ACC112 (cell line): ENCODE data around the gene DOCK9.

Experiments
- H2AFZ ChIP-seq: fragments of 200-600 bp; sonication (generic); one replicate; pipeline ENCODE4 v1.6.0; 2017; ENCODE audit warnings: antibody characterized with exemption, low read length; ENCODE audit not compliant: unreplicated experiment
- H3K27ac ChIP-seq: fragments of 200-600 bp; sonication (generic); 2 replicates; pipeline ENCODE4 v1.5.1; 2014; ENCODE audit warnings: low read depth, mild to moderate bottlenecking, antibody characterized with exemption, low read length, moderate library complexity
- H3K27me3 ChIP-seq: fragments of 200-600 bp; sonication (generic); 2 replicates; pipeline ENCODE4 v1.6.1; 2014; ENCODE audit warnings: mild to moderate bottlenecking, antibody characterized with exemption, low read length, moderate library complexity, mixed read lengths; ENCODE audit not compliant: insufficient read depth
- H3K36me3 ChIP-seq: fragments of 200-600 bp; sonication (generic); 2 replicates; pipeline ENCODE4 v1.6.1; 2016; ENCODE audit warnings: mild to moderate bottlenecking, antibody characterized with exemption, low read length, moderate library complexity, mixed read lengths; ENCODE audit not compliant: insufficient read depth
- H3K4me1 ChIP-seq: fragments of 200-600 bp; sonication (generic); one replicate; pipeline ENCODE4 v1.6.1; 2016; ENCODE audit warnings: low read length, mixed read lengths; ENCODE audit not compliant: insufficient read depth, unreplicated experiment, control insufficient read depth
- H3K4me3 ChIP-seq: fragments of 200-600 bp; sonication (generic); 2 replicates; pipeline ENCODE4 v1.5.1; 2014; ENCODE audit warnings: mild to moderate bottlenecking, low read depth, low read length
- H3K79me2 ChIP-seq: fragments of 200-600 bp; sonication (generic); one replicate; pipeline ENCODE4 v1.6.0; 2016; ENCODE audit warnings: low read length; ENCODE audit not compliant: control insufficient read depth, unreplicated experiment, insufficient read depth

The DOCK9 gene

DNA sequence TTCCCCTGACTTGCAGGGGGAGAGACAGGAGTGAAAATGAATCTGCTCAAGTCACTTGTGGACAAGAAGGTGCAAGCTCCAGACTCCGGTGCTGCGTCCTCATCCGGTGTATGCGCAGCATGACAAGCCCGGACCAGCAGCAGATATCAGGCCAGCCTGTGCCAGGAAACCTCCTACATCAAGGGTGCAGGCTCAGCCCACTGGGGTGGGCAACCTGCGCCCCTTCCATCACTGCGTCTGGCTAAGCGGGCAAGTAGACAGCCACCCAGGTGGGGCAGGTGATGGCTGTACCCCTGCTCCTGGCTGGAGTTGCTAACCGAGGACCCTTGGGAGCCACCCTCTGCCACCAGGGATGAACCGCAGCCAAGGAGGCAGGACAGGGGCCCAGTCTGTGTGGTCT lies 192.5 kb downstream of the DOCK9 start:
- no peak overlapping the region for H3K27ac ChIP-seq
- no peaks in the 10 kb centered on the region for H3K79me2 ChIP-seq
- H3K4me1 ChIP-seq, result peaks cover 7% of the 10 kb centered on the region
- peaks cover 6% of the 10 kb centered on the region for H3K27me3 ChIP-seq
- H3K4me3 ChIP-seq, result no peak overlapping the region
- H3K36me3 ChIP-seq, result no peaks in the 10 kb centered on the region
- H2AFZ ChIP-seq, result no peak overlapping the region

DNA sequence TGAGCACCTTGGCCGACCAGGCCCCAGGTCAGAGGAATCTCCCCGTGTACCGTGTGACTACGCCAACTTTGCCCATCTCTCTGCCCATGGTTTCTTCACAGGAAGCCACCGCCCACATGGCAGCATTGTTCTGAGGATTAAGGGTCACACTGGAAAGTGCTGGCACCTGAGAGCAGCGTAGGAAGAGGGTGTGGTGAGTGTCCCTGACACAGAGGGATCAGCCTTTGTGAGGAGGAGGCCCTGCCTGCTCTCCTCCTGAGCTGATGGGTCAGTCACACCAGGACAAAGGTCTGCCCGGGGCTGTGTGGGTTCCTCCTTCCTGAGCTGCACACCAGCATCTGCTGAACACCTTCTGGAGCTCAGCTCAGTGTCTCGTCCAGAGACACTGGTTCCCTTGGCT lies 193.2 kb downstream of the DOCK9 start:
- Histone ChIP-seq H2AFZ (no peak overlapping the region), H3K27ac (no peak overlapping the region), H3K27me3 (peaks cover 6% of the 10 kb centered on the region), H3K4me3 (no peak overlapping the region), H3K36me3 (no peaks in the 10 kb centered on the region), H3K79me2 (no peaks in the 10 kb centered on the region), H3K4me1 (peaks cover 7% of the 10 kb centered on the region)

DNA sequence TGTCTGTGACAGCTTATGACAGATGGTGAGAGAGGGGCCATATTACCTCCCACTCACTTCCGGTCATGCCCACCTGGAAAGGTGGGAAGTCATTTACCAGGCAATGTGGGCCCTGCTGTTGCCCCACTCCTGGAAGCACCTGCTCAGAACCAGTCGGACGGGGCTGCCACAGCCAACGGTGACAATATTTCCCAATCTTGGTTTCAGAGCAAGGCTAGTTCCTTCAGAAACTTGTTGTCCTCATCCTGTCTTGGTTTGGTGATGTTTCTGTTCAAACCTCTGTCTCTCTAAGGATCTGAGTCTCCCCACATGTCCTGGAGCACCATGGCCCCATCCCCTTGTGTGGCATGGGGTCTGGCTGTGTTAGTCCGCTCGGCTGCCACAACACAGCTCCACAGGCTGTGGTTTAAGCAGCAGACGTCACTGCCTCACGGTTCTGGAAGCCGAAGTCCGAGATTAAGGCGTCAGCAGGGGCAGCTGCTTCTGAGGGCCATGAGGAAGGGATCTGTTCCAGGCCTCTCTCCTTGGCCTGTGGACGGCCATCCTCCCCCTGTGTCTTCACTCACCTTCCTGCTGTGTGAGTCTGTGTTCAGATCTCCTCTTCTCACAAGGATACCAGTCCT lies 193.9 kb downstream of the DOCK9 start:
- peaks cover 6% of the 10 kb centered on the region for H3K27me3 ChIP-seq
- H3K79me2 ChIP-seq, result no peaks in the 10 kb centered on the region
- H3K27ac ChIP-seq, result no peak overlapping the region
- H3K36me3 ChIP-seq, result no peaks in the 10 kb centered on the region
- no peak overlapping the region for H3K4me3 ChIP-seq
- peaks cover 7% of the 10 kb centered on the region for H3K4me1 ChIP-seq
- H2AFZ ChIP-seq, result no peak overlapping the region

DNA sequence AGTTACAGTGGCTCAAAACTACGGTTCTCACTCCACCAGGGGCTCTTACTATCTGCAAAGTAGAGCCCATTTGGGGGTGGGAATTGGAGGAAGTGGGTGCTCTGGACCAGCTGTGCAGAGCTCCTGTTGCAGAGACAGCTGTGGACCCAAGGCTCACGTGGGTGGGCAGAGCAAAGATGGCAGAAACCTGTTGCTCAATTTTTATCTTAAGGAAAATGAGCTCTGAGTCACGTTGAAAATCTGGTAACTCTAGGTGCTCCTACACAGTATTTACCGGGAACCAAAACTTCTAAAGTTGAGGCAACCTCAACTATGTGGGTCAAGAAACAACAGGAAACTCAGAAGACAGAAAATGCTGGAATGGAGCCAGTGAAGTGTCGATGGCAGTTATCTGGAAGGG lies 195.2 kb downstream of the DOCK9 start:
- Histone ChIP-seq H3K27me3 (peaks cover 6% of the 10 kb centered on the region), H3K4me3 (no peak overlapping the region), H2AFZ (no peak overlapping the region), H3K27ac (no peak overlapping the region), H3K4me1 (peaks cover 7% of the 10 kb centered on the region), H3K36me3 (no peaks in the 10 kb centered on the region), H3K79me2 (no peaks in the 10 kb centered on the region)

DNA sequence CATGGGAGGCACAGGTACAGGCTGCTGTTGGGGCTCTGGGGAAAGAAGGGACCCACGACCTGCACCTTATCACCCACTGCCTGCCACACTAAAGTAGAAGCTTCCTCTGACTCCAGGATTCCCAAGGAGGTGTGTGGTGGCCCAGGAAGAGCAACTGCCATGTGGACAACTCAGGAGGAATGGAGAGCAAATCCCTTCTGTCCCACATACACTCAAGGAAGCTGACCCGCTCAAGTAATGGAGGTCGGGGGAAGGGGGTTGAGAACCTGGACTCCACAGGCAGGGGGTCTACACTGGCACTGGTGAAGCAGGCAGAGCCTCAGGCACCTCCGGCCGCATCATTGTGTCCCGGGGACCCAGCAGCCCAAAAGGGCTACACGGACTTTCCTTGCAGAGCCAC lies 196.0 kb downstream of the DOCK9 start:
- H2AFZ ChIP-seq, result no peak overlapping the region
- H3K4me1 ChIP-seq, result peaks cover 7% of the 10 kb centered on the region
- H3K36me3 ChIP-seq, result no peaks in the 10 kb centered on the region
- H3K4me3 ChIP-seq, result no peak overlapping the region
- H3K27me3 ChIP-seq, result peaks cover 4% of the 10 kb centered on the region
- no peak overlapping the region for H3K27ac ChIP-seq
- H3K79me2 ChIP-seq, result no peaks in the 10 kb centered on the region

DNA sequence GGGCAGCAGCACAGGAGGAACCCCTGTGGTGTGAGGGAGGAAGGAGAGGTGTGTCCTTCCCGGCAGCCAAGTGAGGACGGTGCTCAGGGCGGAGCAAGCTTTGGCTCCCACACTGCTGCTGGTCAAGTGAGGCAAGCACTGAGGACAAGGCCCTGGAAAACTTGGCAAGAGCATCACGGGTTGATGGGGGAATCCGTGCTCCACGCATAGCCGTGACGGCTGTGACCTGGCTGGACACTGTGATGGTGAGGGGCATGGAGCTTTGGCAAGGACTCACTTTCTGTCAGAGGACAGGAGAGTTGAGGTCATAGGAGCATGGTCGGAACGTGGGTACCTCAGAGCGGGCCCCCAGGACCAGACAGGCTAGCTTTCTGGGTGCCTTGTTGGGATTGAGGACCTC lies 196.4 kb downstream of the DOCK9 start:
- no peak overlapping the region for H3K27ac ChIP-seq
- H2AFZ ChIP-seq, result no peak overlapping the region
- no peaks in the 10 kb centered on the region for H3K79me2 ChIP-seq
- peaks cover 7% of the 10 kb centered on the region for H3K4me1 ChIP-seq
- H3K4me3 ChIP-seq, result no peak overlapping the region
- no peaks in the 10 kb centered on the region for H3K36me3 ChIP-seq
- H3K27me3 ChIP-seq, result no peaks in the 10 kb centered on the region; the same call in none of the 2 replicates

DNA sequence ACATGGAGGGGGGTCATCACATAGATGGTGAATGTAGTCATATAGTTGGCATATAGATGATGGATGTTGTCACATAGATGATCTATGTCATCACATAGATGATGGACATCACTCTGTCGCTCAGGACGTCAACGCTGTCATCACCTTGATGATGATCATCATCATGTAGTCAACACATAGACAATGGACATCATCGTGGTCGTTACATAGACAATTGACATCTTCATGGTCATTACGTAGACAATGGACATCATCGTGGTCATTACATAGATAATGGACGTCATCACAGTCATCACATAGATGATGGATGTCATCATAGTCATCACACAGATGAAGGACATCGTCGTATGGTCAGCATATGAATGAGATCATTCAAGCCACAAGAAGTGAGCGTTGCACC lies 196.8 kb downstream of the DOCK9 start:
- no peak overlapping the region for H3K4me3 ChIP-seq
- H3K79me2 ChIP-seq, result no peaks in the 10 kb centered on the region
- H3K27ac ChIP-seq, result no peak overlapping the region
- no peak overlapping the region for H2AFZ ChIP-seq
- no peaks in the 10 kb centered on the region for H3K36me3 ChIP-seq
- no peaks in the 10 kb centered on the region; the same call in none of the 2 replicates for H3K27me3 ChIP-seq
- H3K4me1 ChIP-seq, result peaks cover 9% of the 10 kb centered on the region

DNA sequence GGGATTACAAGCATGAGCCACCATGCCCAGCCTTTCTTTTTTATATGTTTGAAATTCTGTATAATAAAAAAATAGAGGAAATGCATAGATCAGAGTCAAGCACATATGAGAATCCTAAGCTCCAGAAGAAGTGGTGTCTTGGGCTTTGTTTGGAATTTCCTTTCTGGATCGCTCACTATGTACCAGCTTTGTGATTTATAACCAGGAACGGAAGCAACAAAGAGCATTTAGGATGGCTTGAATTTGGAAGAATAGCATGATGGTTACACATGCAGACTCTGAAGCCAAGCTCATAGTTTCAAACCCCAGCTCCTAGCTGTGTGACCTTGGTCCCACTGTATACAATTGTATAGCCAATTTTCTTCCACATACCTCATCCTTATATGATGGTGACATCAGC lies 197.4 kb downstream of the DOCK9 start:
- H2AFZ ChIP-seq, result no peak overlapping the region
- H3K27ac ChIP-seq, result no peak overlapping the region
- no peaks in the 10 kb centered on the region for H3K36me3 ChIP-seq
- no peaks in the 10 kb centered on the region; the same call in 1 of the 2 replicates for H3K27me3 ChIP-seq
- H3K4me1 ChIP-seq, result peaks cover 12% of the 10 kb centered on the region
- H3K79me2 ChIP-seq, result no peaks in the 10 kb centered on the region
- no peak overlapping the region for H3K4me3 ChIP-seq

DNA sequence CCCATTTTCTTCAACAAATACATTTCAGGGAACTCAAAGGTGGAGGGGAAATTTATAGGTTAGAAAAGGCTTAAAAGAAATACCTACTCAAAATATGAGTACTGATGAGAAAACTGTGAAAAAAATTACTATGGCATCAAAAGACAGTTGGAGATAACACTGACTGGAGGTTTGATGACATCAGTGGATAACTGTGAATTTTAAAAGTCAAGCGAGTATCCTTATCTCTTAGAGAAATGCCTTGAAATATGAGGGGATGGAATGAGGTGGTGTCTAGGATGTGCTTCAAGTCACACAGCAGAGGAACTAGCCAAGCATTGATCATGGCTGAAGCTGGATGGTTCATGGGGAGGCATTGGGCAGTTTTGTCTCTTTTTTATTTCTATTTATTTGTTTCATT lies 198.2 kb downstream of the DOCK9 start:
- Histone ChIP-seq H2AFZ (no peak overlapping the region), H3K36me3 (no peaks in the 10 kb centered on the region), H3K4me3 (no peak overlapping the region)

DNA sequence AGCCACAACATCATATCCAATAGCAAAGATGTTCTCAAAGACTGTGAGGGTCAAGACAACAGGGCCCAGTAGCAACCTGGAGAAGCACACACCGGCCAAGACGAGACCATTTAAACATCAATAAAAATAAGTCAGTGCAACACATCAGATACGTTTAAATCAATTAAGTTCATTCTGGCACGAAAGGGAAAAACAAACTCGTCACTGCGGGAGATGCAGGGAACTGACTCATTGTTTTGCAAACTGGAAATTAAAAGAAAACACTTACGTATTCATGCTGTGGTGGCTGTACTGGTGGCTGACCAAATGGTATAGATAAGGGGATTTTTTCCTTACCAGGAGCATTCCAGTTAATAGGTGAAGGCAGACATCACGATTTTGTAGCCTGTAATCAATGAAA lies 199.1 kb downstream of the DOCK9 start:
- no peak overlapping the region for H3K4me3 ChIP-seq
- H3K27me3 ChIP-seq, result no peaks in the 10 kb centered on the region; the same call in 1 of the 2 replicates
- H2AFZ ChIP-seq, result no peak overlapping the region
- no peaks in the 10 kb centered on the region for H3K36me3 ChIP-seq
- H3K27ac ChIP-seq, result no peak overlapping the region
- H3K4me1 ChIP-seq, result peaks cover 12% of the 10 kb centered on the region
- no peaks in the 10 kb centered on the region for H3K79me2 ChIP-seq

More for the DNA sequence above, 198.2 kb downstream of the DOCK9 start:
- Histone ChIP-seq H3K79me2 (no peaks in the 10 kb centered on the region), H3K27ac (no peak overlapping the region), H3K27me3 (no peaks in the 10 kb centered on the region; the same call in 1 of the 2 replicates), H3K4me1 (peaks cover 12% of the 10 kb centered on the region)

DNA sequence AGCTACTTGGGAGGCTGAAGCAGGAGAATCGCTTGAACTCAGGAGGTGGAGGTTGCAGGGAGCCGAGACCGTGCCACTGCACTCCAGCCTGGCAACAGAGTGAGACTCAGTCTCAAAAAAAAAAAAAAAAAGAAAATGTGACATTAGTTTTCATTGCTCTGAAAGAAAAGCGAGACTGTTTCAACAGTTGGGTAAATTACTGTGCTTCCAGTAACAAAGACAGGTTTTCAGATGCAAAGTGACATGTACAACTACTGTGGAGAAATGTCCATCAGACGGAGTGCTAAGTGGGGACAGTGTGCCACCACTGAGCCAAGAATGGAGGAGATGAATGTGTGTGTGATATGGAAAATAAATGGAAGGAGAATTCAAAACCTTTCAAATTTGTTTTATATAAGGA lies 201.2 kb downstream of the DOCK9 start:
- Histone ChIP-seq H3K79me2 (no peaks in the 10 kb centered on the region), H3K4me3 (no peak overlapping the region), H2AFZ (no peak overlapping the region), H3K27me3 (no peaks in the 10 kb centered on the region; the same call in 1 of the 2 replicates), H3K36me3 (no peaks in the 10 kb centered on the region), H3K27ac (no peak overlapping the region), H3K4me1 (peaks cover 6% of the 10 kb centered on the region)
